ENCODE measurements around the gene KDF1.

KDF1 gene

DNA sequence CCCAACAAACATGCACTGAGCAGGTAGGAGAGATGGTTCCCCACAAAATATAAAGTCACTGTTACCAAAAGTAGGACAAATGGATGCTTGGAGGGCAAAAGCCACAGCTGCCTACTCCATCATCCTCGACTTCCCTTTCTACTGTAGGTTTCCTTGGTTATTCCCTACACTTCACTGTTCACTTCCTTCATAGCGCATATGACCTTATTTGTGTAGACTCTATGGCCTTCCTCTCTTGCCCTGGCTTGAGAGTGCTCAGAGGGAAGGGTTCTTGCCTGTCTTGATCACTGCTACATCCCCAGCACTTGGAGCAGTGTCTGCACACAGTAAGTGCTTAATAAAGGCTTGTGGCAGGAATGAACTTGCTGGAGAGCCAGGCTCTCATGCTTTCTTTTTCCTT lies 18.6 kb upstream of the KDF1 start:
- no peak overlapping the region for H2AFZ ChIP-seq (ENCODE audit: low read length)
- no peaks in the 10 kb centered on the region for H3K27me3 ChIP-seq (ENCODE audit: insufficient read depth, low read length, poor library complexity, severe bottlenecking)
- no peak overlapping the region for H3K9ac ChIP-seq (ENCODE audit: low read depth, low read length, poor library complexity, severe bottlenecking)
- H4K20me1 ChIP-seq (ENCODE audit: insufficient read depth, low read length, poor library complexity, severe bottlenecking), result no peaks in the 10 kb centered on the region
- H3K79me2 ChIP-seq (ENCODE audit: insufficient read depth, low read length), result no peaks in the 10 kb centered on the region
- H3K4me1 ChIP-seq (ENCODE audit: insufficient read depth, low read length, poor library complexity, severe bottlenecking), result no peaks in the 10 kb centered on the region
- no peaks in the 10 kb centered on the region for H3K36me3 ChIP-seq (ENCODE audit: insufficient read depth, low read length)
- no peaks in the 10 kb centered on the region for H3K9me3 ChIP-seq (ENCODE audit: insufficient read depth, low read depth, low read length)
- no peak overlapping the region for H3K4me3 ChIP-seq (ENCODE audit: low read length, poor library complexity, severe bottlenecking)
- no peak overlapping the region for H3K4me2 ChIP-seq (ENCODE audit: low read depth, low read length, poor library complexity, severe bottlenecking)
- no peaks in the 10 kb centered on the region for H3F3A ChIP-seq (ENCODE audit: low read depth)
- no peak for TF ChIP-seq EZH2phosphoT487 (IDR thresholded peaks at IDR 0.05; ENCODE audit: borderline replicate concordance)
- TF ChIP-seq, protein P1, sequence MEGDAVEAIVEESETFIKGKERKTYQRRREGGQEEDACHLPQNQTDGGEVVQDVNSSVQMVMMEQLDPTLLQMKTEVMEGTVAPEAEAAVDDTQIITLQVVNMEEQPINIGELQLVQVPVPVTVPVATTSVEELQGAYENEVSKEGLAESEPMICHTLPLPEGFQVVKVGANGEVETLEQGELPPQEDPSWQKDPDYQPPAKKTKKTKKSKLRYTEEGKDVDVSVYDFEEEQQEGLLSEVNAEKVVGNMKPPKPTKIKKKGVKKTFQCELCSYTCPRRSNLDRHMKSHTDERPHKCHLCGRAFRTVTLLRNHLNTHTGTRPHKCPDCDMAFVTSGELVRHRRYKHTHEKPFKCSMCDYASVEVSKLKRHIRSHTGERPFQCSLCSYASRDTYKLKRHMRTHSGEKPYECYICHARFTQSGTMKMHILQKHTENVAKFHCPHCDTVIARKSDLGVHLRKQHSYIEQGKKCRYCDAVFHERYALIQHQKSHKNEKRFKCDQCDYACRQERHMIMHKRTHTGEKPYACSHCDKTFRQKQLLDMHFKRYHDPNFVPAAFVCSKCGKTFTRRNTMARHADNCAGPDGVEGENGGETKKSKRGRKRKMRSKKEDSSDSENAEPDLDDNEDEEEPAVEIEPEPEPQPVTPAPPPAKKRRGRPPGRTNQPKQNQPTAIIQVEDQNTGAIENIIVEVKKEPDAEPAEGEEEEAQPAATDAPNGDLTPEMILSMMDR (conservative IDR thresholded peaks at IDR 0.05; ENCODE audit: low read length), result no peak
- H3K9me2 ChIP-seq (replicated peaks; ENCODE audit: low read depth, low read length), result no peaks in the 10 kb centered on the region

DNA sequence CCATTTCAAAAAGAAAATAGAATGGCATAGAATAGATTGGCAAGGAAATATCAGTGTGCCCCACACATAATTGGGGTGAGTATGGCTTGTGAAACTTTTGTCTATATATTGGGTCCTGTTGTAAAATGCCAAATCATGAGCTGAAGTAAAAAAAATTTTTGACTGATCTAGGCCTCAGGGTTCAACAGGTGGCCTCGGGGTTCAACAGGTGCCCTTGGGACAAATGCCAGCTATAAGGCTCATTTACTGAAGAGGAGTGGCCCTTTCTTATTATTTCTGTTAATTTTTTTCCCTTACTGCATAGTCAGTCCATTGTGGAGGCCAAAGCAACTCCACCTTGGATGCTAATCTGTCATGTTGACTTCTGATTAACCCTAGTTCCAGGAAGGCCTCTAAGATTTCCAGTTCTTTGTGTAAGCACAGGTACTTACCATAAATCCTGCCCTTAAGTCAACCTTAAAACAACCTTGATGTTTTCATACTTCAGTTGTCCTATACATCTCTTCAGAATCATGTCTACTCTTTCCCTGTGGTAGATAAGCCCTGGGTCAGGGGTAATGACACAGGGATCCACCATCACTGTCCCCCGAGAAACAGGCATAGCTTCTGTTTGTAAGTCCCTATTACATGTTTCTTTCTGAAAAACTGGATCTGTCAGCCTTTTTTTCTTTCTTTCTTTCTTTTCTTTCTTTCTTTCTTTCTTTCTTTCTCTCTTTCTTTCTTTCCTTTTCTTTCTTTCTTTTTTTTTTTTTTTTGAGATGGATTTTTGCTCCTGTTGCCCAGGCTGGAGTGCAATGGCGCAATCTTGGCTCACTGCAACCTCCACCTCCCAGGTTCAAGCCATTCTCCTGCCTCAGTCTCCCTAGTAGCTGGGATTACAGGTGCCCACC lies 16.6 kb upstream of the KDF1 start:
- Histone ChIP-seq H3K36me3 (ENCODE audit: insufficient read depth, low read length) (no peaks in the 10 kb centered on the region), H3K4me2 (ENCODE audit: low read depth, low read length, poor library complexity, severe bottlenecking) (no peak overlapping the region), H3K79me2 (ENCODE audit: insufficient read depth, low read length) (no peaks in the 10 kb centered on the region), H3F3A (ENCODE audit: low read depth) (no peaks in the 10 kb centered on the region), H4K20me1 (ENCODE audit: insufficient read depth, low read length, poor library complexity, severe bottlenecking) (no peaks in the 10 kb centered on the region), H2AFZ (ENCODE audit: low read length) (no peak overlapping the region), H3K27me3 (ENCODE audit: insufficient read depth, low read length, poor library complexity, severe bottlenecking) (no peaks in the 10 kb centered on the region), H3K9ac (ENCODE audit: low read depth, low read length, poor library complexity, severe bottlenecking) (no peak overlapping the region), H3K9me2 (replicated peaks; ENCODE audit: low read depth, low read length) (no peaks in the 10 kb centered on the region), H3K4me1 (ENCODE audit: insufficient read depth, low read length, poor library complexity, severe bottlenecking) (peaks cover 10% of the 10 kb centered on the region), H3K4me3 (ENCODE audit: low read length, poor library complexity, severe bottlenecking) (no peak overlapping the region), H3K9me3 (ENCODE audit: insufficient read depth, low read depth, low read length) (no peaks in the 10 kb centered on the region)
- TF ChIP-seq, protein P1 (conservative IDR thresholded peaks at IDR 0.05; ENCODE audit: low read length), result no peak

DNA sequence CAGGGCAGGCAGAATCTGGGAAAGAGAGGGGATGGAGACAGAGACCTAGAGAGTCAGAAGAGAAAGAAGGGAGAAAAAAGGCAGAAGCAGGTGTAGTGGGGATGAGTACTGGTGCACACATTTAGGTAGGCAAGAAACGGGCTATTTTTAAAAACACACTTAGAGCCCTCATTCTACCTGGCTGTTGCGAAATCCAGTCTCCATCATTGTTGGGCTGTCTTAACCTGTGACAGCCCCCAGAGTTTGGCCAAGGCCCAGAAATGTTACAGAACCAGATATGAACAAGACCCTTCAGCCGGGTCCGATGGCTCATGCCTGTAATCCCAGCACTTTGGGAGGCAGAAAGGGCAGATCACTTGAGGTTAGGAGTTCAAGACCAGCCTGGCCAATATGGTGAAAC lies 12.6 kb upstream of the KDF1 start:
- peaks cover 14% of the 10 kb centered on the region for H3K4me1 ChIP-seq (ENCODE audit: insufficient read depth, low read length, poor library complexity, severe bottlenecking)
- no peak overlapping the region for H3K4me3 ChIP-seq (ENCODE audit: low read length, poor library complexity, severe bottlenecking)
- no peak overlapping the region for H3K9ac ChIP-seq (ENCODE audit: low read depth, low read length, poor library complexity, severe bottlenecking)
- TF ChIP-seq, protein P1 (conservative IDR thresholded peaks at IDR 0.05; ENCODE audit: low read length), result no peak
- no peak for TF ChIP-seq EZH2phosphoT487 (IDR thresholded peaks at IDR 0.05; ENCODE audit: borderline replicate concordance)
- H3K4me2 ChIP-seq (ENCODE audit: low read depth, low read length, poor library complexity, severe bottlenecking), result peak overlapping the region; percentile 36
- H3K9me2 ChIP-seq (replicated peaks; ENCODE audit: low read depth, low read length), result no peaks in the 10 kb centered on the region
- H3K9me3 ChIP-seq (ENCODE audit: insufficient read depth, low read depth, low read length), result no peaks in the 10 kb centered on the region
- peak overlapping the region; percentile 24; the same call in 1 of the 2 replicates for H2AFZ ChIP-seq (ENCODE audit: low read length)
- no peaks in the 10 kb centered on the region for H3F3A ChIP-seq (ENCODE audit: low read depth)
- H3K36me3 ChIP-seq (ENCODE audit: insufficient read depth, low read length), result no peaks in the 10 kb centered on the region
- H3K79me2 ChIP-seq (ENCODE audit: insufficient read depth, low read length), result no peaks in the 10 kb centered on the region
- H3K27me3 ChIP-seq (ENCODE audit: insufficient read depth, low read length, poor library complexity, severe bottlenecking), result no peaks in the 10 kb centered on the region
- no peaks in the 10 kb centered on the region for H4K20me1 ChIP-seq (ENCODE audit: insufficient read depth, low read length, poor library complexity, severe bottlenecking)

Measured in Loucy (cell line).